Stimulated activated CD8-positive, alpha-beta memory T cell treated with anti-CD3 and anti-CD28 coated beads, Interleukin-4, amount 100 ng/mL, for 4 hours (primary cell): ENCODE data around the gene HDDC3.
"Not testable (repeated sequence)": the region's sequence is repeated elsewhere in the genome, so short reads cannot be mapped to it uniquely, and the experiment has no call there.

ENCODE experiments used
- DNase-seq, 2 donors: peaks; one replicate each; pipeline ENCODE4 v3.0.0-alpha.2; 2020; ENCODE audit warnings: low read depth in 2 of 2, low spot score in 1 of 2

Gene HDDC3

GRCh38 chr15:90930861-90931574 is 1.3 kb downstream of the HDDC3 start:
- DNase-seq: no peak

GRCh38 chr15:90929246-90930019 is 2.9 kb downstream of the HDDC3 start:
- DNase-seq: no peak

GRCh38 chr15:90928106-90928505 is 4.2 kb downstream of the HDDC3 start:
- not testable (repeated sequence) for DNase-seq

- not testable (repeated sequence) for DNase-seq
These were observed 5.6 kb downstream of the HDDC3 start for GRCh38 chr15:90926766-90927165.

GRCh38 chr15:90924375-90924774 is 8.0 kb downstream of the HDDC3 start:
- DNase-seq: no peak

- not testable (repeated sequence) for DNase-seq
These were observed 9.5 kb downstream of the HDDC3 start for GRCh38 chr15:90922712-90923322.

GRCh38 chr15:90921887-90922286 is 10.5 kb downstream of the HDDC3 start:
- DNase-seq: no peak

- no peak for DNase-seq
These were observed 13.5 kb downstream of the HDDC3 start for GRCh38 chr15:90918835-90919234.

GRCh38 chr15:90918034-90918788 is 14.1 kb downstream of the HDDC3 start:
- no peak for DNase-seq

GRCh38 chr15:90917569-90917968 is 14.8 kb downstream of the HDDC3 start:
- no peak for DNase-seq

GRCh38 chr15:90916461-90916860 is 15.9 kb downstream of the HDDC3 start:
- DNase-seq: no peak

- no peak for DNase-seq
These were observed 16.4 kb downstream of the HDDC3 start for GRCh38 chr15:90915808-90916440.

- no peak for DNase-seq
These were observed 17.0 kb downstream of the HDDC3 start for GRCh38 chr15:90915216-90915807.

- no peak for DNase-seq
These were observed 17.9 kb downstream of the HDDC3 start for GRCh38 chr15:90914305-90915080.

- no peak for DNase-seq
These were observed 18.9 kb downstream of the HDDC3 start for GRCh38 chr15:90913398-90913944.

GRCh38 chr15:90912770-90913075 is 19.6 kb downstream of the HDDC3 start:
- no peak for DNase-seq

GRCh38 chr15:90911906-90912769 is 20.2 kb downstream of the HDDC3 start:
- DNase-seq: no peak

GRCh38 chr15:90911302-90911623 is 21.1 kb downstream of the HDDC3 start:
- no peak for DNase-seq
